ENCODE results near the gene SOX4. TPM values are rescaled to one million over a fixed set of nuclear protein-coding genes. Genes with fewer than 3 reads are reported as not detected.

SOX4 gene
- total RNA-seq, 4 donors from 2014 or later, result 11.4 to 23.9 (median 16.1) TPM

DNA sequence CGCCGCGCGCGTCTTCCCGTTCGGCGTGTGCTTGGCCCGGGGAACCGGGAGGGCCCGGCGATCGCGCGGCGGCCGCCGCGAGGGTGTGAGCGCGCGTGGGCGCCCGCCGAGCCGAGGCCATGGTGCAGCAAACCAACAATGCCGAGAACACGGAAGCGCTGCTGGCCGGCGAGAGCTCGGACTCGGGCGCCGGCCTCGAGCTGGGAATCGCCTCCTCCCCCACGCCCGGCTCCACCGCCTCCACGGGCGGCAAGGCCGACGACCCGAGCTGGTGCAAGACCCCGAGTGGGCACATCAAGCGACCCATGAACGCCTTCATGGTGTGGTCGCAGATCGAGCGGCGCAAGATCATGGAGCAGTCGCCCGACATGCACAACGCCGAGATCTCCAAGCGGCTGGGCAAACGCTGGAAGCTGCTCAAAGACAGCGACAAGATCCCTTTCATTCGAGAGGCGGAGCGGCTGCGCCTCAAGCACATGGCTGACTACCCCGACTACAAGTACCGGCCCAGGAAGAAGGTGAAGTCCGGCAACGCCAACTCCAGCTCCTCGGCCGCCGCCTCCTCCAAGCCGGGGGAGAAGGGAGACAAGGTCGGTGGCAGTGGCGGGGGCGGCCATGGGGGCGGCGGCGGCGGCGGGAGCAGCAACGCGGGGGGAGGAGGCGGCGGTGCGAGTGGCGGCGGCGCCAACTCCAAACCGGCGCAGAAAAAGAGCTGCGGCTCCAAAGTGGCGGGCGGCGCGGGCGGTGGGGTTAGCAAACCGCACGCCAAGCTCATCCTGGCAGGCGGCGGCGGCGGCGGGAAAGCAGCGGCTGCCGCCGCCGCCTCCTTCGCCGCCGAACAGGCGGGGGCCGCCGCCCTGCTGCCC lies 1.1 kb downstream of the SOX4 start:
- TF ChIP-seq, protein P1, sequence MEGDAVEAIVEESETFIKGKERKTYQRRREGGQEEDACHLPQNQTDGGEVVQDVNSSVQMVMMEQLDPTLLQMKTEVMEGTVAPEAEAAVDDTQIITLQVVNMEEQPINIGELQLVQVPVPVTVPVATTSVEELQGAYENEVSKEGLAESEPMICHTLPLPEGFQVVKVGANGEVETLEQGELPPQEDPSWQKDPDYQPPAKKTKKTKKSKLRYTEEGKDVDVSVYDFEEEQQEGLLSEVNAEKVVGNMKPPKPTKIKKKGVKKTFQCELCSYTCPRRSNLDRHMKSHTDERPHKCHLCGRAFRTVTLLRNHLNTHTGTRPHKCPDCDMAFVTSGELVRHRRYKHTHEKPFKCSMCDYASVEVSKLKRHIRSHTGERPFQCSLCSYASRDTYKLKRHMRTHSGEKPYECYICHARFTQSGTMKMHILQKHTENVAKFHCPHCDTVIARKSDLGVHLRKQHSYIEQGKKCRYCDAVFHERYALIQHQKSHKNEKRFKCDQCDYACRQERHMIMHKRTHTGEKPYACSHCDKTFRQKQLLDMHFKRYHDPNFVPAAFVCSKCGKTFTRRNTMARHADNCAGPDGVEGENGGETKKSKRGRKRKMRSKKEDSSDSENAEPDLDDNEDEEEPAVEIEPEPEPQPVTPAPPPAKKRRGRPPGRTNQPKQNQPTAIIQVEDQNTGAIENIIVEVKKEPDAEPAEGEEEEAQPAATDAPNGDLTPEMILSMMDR (IDR thresholded peaks at IDR 0.05), result no peak
- no peak for TF ChIP-seq POLR2A (IDR thresholded peaks at IDR 0.05)
- Histone ChIP-seq H3K4me3 (peak overlapping the region; percentile 54 to 83 (median 70)), H3K27me3 (no peaks in the 10 kb centered on the region), H3K27ac (peak overlapping the region; percentile 77 to 93 (median 87)), H3K4me1 (peaks cover 0 to 13% (median 1%) of the 10 kb centered on the region in 4 donors), H3K9me3 (no peaks in the 10 kb centered on the region), H3K36me3 (no peaks in the 10 kb centered on the region)
- DNase-seq, result peak; percentile 23 to 80 (median 73)

DNA sequence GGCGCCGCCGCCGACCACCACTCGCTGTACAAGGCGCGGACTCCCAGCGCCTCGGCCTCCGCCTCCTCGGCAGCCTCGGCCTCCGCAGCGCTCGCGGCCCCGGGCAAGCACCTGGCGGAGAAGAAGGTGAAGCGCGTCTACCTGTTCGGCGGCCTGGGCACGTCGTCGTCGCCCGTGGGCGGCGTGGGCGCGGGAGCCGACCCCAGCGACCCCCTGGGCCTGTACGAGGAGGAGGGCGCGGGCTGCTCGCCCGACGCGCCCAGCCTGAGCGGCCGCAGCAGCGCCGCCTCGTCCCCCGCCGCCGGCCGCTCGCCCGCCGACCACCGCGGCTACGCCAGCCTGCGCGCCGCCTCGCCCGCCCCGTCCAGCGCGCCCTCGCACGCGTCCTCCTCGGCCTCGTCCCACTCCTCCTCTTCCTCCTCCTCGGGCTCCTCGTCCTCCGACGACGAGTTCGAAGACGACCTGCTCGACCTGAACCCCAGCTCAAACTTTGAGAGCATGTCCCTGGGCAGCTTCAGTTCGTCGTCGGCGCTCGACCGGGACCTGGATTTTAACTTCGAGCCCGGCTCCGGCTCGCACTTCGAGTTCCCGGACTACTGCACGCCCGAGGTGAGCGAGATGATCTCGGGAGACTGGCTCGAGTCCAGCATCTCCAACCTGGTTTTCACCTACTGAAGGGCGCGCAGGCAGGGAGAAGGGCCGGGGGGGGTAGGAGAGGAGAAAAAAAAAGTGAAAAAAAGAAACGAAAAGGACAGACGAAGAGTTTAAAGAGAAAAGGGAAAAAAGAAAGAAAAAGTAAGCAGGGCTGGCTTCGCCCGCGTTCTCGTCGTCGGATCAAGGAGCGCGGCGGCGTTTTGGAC lies 2.0 kb downstream of the SOX4 start:
- Histone ChIP-seq H3K36me3 (no peaks in the 10 kb centered on the region), H3K4me3 (peak overlapping the region; percentile 54 to 83 (median 70)), H3K27me3 (no peaks in the 10 kb centered on the region), H3K4me1 (peaks cover 0 to 11% (median 1%) of the 10 kb centered on the region in 4 donors), H3K9me3 (no peaks in the 10 kb centered on the region), H3K27ac (peak overlapping the region; percentile 77 to 93 (median 87))
- TF ChIP-seq, protein P1 (IDR thresholded peaks at IDR 0.05), result peak in 3 of 6 experiments; percentile 34 to 43 (median 40)
- no peak for TF ChIP-seq POLR2A (IDR thresholded peaks at IDR 0.05)
- DNase-seq, result peak in 2 of 3 donors; percentile 56 to 67

DNA sequence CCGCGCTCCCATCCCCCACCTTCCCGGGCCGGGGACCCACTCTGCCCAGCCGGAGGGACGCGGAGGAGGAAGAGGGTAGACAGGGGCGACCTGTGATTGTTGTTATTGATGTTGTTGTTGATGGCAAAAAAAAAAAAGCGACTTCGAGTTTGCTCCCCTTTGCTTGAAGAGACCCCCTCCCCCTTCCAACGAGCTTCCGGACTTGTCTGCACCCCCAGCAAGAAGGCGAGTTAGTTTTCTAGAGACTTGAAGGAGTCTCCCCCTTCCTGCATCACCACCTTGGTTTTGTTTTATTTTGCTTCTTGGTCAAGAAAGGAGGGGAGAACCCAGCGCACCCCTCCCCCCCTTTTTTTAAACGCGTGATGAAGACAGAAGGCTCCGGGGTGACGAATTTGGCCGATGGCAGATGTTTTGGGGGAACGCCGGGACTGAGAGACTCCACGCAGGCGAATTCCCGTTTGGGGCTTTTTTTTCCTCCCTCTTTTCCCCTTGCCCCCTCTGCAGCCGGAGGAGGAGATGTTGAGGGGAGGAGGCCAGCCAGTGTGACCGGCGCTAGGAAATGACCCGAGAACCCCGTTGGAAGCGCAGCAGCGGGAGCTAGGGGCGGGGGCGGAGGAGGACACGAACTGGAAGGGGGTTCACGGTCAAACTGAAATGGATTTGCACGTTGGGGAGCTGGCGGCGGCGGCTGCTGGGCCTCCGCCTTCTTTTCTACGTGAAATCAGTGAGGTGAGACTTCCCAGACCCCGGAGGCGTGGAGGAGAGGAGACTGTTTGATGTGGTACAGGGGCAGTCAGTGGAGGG lies 2.8 kb downstream of the SOX4 start:
- H3K27ac ChIP-seq, result peak overlapping the region; percentile 77 to 93 (median 87)
- H3K4me3 ChIP-seq, result peak overlapping the region; percentile 54 to 83 (median 70)
- peak; percentile 22 to 66 (median 55) for DNase-seq
- H3K9me3 ChIP-seq, result no peaks in the 10 kb centered on the region
- H3K36me3 ChIP-seq, result no peaks in the 10 kb centered on the region
- peaks cover 0 to 11% (median 1%) of the 10 kb centered on the region in 4 donors for H3K4me1 ChIP-seq
- no peaks in the 10 kb centered on the region for H3K27me3 ChIP-seq
- no peak for TF ChIP-seq POLR2A (IDR thresholded peaks at IDR 0.05)
- TF ChIP-seq, protein P1 (IDR thresholded peaks at IDR 0.05), result no peak

DNA sequence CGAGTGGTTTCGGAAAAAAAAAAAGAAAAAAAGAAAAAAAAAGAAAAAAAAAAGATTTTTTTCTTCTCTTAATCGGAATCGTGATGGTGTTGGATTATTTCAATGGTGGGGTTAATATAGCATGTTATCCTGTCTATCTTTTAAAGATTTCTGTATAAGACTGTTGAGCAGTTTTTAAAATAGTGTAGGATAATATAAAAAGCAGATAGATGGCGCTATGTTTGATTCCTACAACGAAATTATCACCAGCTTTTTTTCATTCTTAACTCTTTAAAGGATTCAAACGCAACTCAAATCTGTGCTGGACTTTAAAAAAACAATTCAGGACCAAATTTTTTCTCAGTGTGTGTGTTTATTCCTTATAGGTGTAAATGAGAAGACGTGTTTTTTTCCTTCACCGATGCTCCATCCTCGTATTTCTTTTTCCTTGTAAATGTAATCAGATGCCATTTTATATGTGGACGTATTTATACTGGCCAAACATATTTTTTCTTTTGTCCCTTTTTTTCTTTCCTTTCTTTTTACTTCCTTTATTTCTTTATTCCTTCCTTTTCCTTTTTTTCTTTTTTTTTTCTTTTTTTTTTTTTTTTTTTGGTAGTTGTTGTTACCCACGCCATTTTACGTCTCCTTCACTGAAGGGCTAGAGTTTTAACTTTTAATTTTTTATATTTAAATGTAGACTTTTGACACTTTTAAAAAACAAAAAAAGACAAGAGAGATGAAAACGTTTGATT lies 3.6 kb downstream of the SOX4 start:
- DNase-seq, result no peak
- peak overlapping the region; percentile 54 to 83 (median 70) for H3K4me3 ChIP-seq
- TF ChIP-seq, protein P1 (IDR thresholded peaks at IDR 0.05), result peak in 4 of 6 experiments; percentile 46 to 63 (median 56)
- TF ChIP-seq POLR2A (IDR thresholded peaks at IDR 0.05), result no peak
- H3K27me3 ChIP-seq, result no peaks in the 10 kb centered on the region
- no peaks in the 10 kb centered on the region for H3K36me3 ChIP-seq
- no peaks in the 10 kb centered on the region for H3K9me3 ChIP-seq
- peaks cover 0 to 11% (median 1%) of the 10 kb centered on the region in 4 donors for H3K4me1 ChIP-seq
- peak overlapping the region in 3 of 4 donors; percentile 77 to 93 (median 81) for H3K27ac ChIP-seq
